Coronary artery (tissue), 2 donors: ENCODE results near the gene ATP5IF1.
A peak's percentile ranks its signal among the peaks of the same experiment; 100 is the strongest.

Experiments
- DNase-seq: peaks from one replicate; pipeline ENCODE4 v3.0.0-alpha.2; 2017; ENCODE audit warnings: low spot score
- H3K27ac ChIP-seq, 2 donors: fragments of 200-600 bp; sonication (generic); one replicate each; pipeline ENCODE4 v1.5.1; 2016 to 2019
- H3K4me3 ChIP-seq: fragments of 200-600 bp; sonication (generic); 2 replicates; pipeline ENCODE4 v1.5.1; 2016; ENCODE audit warnings: mild to moderate bottlenecking, moderate library complexity
- TF ChIP-seq, protein P1 (sequence below): fragments of 200-600 bp; sonication (generic); IDR thresholded peaks from one replicate; pipeline ENCODE4 v1.5.1; 2019; ENCODE audit warnings: antibody characterized with exemption

Gene ATP5IF1

DNA sequence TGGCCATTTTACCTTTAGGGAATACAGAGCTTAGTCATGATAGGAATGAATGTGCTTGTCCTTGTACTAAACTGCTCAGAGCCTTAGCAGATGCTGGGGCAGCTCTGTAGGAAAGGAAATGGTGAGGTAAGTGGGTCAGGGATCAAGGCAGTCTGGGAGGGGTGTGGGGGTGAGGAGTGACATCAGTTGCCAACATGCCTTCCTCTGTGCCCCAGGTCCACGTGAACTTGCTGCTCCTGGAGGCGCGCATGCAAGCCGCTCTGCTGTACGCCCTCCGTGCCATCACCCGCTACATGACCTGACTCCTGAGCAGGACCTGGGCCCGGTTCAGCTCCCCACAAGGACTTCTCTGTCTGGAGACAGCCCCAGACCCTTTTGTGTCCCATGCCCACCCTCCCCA lies 44.6 kb downstream of the ATP5IF1 start:
- H3K4me3 ChIP-seq: no peak overlapping the region
- H3K27ac ChIP-seq: peak overlapping the region in 1 of 2 donors; percentile 64
- DNase-seq: no peak
- TF ChIP-seq, protein P1, sequence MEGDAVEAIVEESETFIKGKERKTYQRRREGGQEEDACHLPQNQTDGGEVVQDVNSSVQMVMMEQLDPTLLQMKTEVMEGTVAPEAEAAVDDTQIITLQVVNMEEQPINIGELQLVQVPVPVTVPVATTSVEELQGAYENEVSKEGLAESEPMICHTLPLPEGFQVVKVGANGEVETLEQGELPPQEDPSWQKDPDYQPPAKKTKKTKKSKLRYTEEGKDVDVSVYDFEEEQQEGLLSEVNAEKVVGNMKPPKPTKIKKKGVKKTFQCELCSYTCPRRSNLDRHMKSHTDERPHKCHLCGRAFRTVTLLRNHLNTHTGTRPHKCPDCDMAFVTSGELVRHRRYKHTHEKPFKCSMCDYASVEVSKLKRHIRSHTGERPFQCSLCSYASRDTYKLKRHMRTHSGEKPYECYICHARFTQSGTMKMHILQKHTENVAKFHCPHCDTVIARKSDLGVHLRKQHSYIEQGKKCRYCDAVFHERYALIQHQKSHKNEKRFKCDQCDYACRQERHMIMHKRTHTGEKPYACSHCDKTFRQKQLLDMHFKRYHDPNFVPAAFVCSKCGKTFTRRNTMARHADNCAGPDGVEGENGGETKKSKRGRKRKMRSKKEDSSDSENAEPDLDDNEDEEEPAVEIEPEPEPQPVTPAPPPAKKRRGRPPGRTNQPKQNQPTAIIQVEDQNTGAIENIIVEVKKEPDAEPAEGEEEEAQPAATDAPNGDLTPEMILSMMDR: no peak

DNA sequence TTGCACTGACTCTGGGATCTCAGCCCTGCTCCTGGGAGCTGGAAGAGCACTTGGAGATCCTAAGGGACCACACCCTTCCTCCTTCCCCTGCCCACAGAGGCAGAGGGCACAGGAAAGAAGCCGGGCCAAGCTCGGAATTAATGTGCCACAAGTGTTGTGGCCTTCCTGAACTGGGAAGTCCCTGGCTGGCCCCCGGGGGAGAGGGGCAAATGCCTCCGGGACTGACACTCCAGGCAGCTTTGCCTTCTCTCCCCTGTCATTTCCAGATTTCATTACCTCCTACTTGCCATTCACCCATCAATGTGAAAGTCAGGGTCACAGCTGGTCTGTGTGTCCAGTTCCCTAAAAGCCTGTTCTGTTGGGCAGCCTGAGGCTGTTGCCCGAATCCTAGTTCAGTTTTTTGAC lies 45.1 kb downstream of the ATP5IF1 start:
- TF ChIP-seq, protein P1: no peak
- Histone ChIP-seq H3K4me3 (no peak overlapping the region), H3K27ac (peak overlapping the region in 1 of 2 donors; percentile 64)
- DNase-seq: no peak

DNA sequence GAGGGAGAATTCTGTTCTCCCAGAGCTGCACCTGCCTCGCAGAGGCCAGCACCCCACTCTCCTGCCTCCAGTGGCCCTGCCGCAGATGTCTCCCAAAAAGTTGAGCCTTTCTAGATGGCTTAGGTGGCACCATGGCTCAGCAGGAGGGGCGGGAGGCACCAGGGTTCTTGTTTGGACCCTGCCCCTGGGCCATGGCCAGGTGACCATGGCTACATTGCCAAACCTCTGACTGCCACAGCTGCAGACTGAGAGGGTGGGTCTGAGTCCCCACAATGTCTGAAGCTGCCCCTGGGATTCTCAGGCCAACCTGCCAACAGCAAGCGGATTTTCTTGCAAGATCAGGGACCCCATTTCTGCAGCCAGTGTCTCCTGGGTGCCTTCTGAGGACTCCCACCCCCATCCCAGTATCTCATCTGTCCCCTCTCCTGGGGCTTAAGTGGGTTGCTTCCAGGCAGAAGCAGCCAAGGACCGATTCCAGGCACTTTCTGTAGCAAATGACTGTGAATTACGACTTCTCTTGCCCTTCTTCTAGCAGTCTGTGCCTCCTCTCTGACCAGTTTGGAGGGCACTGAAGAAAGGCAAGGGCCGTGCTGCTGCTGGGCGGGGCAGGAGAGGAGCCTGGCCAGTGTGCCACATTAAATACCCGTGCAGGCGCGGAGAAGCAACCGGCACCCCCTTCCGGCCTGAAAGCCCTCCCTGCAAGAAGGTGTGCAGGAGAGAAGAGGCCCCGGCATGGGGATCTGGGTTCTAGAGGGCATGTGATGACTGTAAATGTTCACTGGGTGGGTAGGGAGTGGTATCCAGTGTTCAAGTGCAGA lies 45.9 kb downstream of the ATP5IF1 start:
- peak overlapping the region in 1 of 2 donors; percentile 48 for H3K27ac ChIP-seq
- TF ChIP-seq, protein P1: no peak

DNA sequence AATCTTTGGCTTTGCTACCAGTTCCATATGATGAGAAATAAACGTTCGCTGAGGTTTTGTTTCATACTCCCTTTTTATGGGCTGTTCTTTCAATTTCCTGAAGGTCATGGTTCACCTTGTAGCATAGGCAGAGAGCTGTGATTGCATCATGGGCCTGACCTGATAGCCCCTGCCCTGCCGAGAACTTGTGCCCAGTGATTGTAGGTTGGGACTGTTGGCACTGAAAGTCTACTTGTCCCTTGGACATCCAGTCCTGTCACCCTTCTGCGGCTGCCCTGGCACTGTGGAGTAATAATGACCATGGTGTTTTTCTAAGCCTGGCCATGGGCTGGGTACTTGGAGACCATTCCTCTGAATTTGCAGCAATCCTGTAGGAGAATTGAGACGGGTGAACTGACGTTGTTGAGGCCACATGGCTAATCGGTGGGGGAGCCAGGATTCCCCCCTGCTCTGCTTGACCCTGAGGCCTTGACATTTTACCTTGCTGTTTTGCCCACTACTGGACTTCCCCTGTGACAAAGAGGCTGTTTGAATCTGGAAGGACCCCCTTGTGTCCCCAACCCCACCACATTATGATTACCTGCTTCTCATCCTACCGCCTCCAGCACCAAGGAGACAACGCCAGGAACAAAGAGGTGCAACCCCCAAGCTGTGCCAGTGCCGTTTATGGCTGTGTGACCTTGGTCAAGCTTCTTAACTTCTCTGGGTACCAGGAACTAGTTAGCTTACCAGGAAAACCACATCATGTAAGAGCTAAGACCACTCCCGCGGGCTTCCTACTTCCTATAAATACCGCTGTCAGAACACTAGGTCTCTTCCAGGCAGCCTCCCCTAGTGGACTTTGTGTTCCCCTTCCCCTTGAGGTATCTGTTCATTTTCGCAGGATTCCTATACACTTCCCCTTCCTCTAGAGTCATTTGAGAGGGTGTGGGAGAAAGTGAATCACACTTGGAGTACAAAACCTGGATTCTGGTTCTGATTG lies 46.8 kb downstream of the ATP5IF1 start:
- H3K4me3 ChIP-seq: no peak overlapping the region
- TF ChIP-seq, protein P1: no peak
- DNase-seq: no peak
- H3K27ac ChIP-seq: peak overlapping the region in 1 of 2 donors; percentile 12

More for the DNA sequence above, 45.9 kb downstream of the ATP5IF1 start:
- H3K4me3 ChIP-seq: no peak overlapping the region
- no peak for DNase-seq

DNA sequence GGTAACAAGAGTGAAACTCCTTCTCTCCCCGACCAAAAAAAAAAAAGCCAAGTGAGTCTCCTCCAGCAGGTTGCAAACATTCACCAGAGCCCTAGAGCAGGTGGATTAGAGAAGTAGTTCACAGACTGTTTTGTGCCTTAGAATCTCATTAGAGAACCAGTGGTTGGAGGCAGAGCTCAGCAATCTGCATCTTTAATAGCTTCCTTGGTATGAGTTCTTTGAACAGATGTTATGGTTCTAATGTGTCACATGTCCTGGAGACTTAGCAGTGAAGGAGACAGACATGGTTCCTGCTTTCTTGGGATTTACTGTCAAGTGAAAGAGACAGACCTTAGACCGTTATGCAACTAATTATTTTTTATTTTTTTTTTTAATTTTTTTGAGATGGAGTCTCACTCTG lies 50.2 kb downstream of the ATP5IF1 start:
- Histone ChIP-seq H3K4me3 (no peak overlapping the region), H3K27ac (no peak overlapping the region)
- DNase-seq: no peak
- TF ChIP-seq, protein P1: no peak
